ENCODE measurements around the gene CEP83. TPM values are rescaled to one million over a fixed set of nuclear protein-coding genes. Genes with fewer than 3 reads are reported as not detected.

CEP83 gene
- total and polyA plus RNA-seq, 9 of the 15 experiments (the other 6 are each of a cell fraction or from before 2014, with no cell fraction given): 5.3 to 40.5 (median 31.3) TPM

- Histone ChIP-seq H2AFZ (ENCODE audit: low read depth, low read length) (no peak overlapping the region), H4K20me1 (replicated peaks; ENCODE audit: control insufficient read depth, insufficient read depth, low read length) (no peaks in the 10 kb centered on the region), H3K9me1 (ENCODE audit: control insufficient read depth, insufficient read depth, low read length) (no peaks in the 10 kb centered on the region), H3K9me3 (replicated peaks; ENCODE audit: control insufficient read depth, insufficient read depth, low read depth, low read length) (peaks cover 9% of the 10 kb centered on the region), H3K4me3 (no peak overlapping the region), H3K4me2 (ENCODE audit: insufficient read depth, low read length) (no peak overlapping the region), H3K4me1 (replicated peaks in 1 of 2; ENCODE audit: control insufficient read depth in 2 of 2, insufficient read depth in 2 of 2, low read length in 2 of 2) (no peaks in the 10 kb centered on the region), H3K27me3 (ENCODE audit: control insufficient read depth in 2 of 2, insufficient read depth in 2 of 2, low read length in 2 of 2) (no peaks in the 10 kb centered on the region), H3K79me2 (ENCODE audit: control insufficient read depth, insufficient read depth, low read length) (no peaks in the 10 kb centered on the region), H3K27ac (ENCODE audit: extremely low read depth, low read depth, low read length) (no peak overlapping the region), H3K36me3 (ENCODE audit: control insufficient read depth, insufficient read depth, low read length) (peaks cover 20% of the 10 kb centered on the region), H3K9ac (ENCODE audit: insufficient read depth in 1 of 2, low read depth in 2 of 2, low read length in 2 of 2) (no peak overlapping the region)
- TF ChIP-seq NCOA2 (IDR thresholded peaks at IDR 0.05; ENCODE audit: partially characterized antibody in 2 of 2): no peak
- peak; percentile 95 for TF ChIP-seq ZNF324 (CRISPR knock-in tag; IDR thresholded peaks at IDR 0.05)
- ChIA-PET CTCF (ENCODE audit: low intra/inter-chr PET ratio) (no interaction called here), POLR2A (no interaction called here)
- in situ Hi-C loops (cut with MboI) (no loop called here), intact Hi-C loops (cut with micrococcal nuclease) (no loop called here)
- BruUV-seq (replicated peaks): no TSS peak
- FAIRE-seq (no peak), DNase-seq (ENCODE audit: extremely low read depth in 1 of 4, low spot score in 3 of 4) (no peak), ATAC-seq (no peak)
- WGBS (ENCODE audit: insufficient coverage, low coverage, missing lambda C conversion rate): 94% methylated on average over 5 of the region's 5 CpGs
Measured at GRCh38 chr12:94359761-94360160, 99.9 kb downstream of the CEP83 start.

GRCh38 chr12:94353130-94353529 lies 106.5 kb downstream of the CEP83 start:
- 57% methylated on average over 1 of the region's 1 CpG for WGBS (ENCODE audit: insufficient coverage, low coverage, missing lambda C conversion rate)

More at GRCh38 chr12:94353130-94353529, 106.5 kb downstream of the CEP83 start:
- BruUV-seq (replicated peaks): no TSS peak
- no peaks in the 10 kb centered on the region for H4K20me1 ChIP-seq (replicated peaks; ENCODE audit: control insufficient read depth, insufficient read depth, low read length)
- peaks cover 5% of the 10 kb centered on the region; the same call in 1 of the 2 replicates for H3K9me3 ChIP-seq (replicated peaks; ENCODE audit: control insufficient read depth, insufficient read depth, low read depth, low read length)
- H3K4me1 ChIP-seq (replicated peaks in 1 of 2; ENCODE audit: control insufficient read depth in 2 of 2, insufficient read depth in 2 of 2, low read length in 2 of 2): no peaks in the 10 kb centered on the region
- DNase-seq (ENCODE audit: extremely low read depth in 1 of 4, low spot score in 3 of 4): no peak
- no peaks in the 10 kb centered on the region for H3K27me3 ChIP-seq (ENCODE audit: control insufficient read depth in 2 of 2, insufficient read depth in 2 of 2, low read length in 2 of 2)
- peaks cover 9% of the 10 kb centered on the region; the same call in 1 of the 3 replicates for H3K36me3 ChIP-seq (ENCODE audit: control insufficient read depth, insufficient read depth, low read length)
- H2AFZ ChIP-seq (ENCODE audit: low read depth, low read length): no peak overlapping the region
- H3K4me2 ChIP-seq (ENCODE audit: insufficient read depth, low read length): no peak overlapping the region
- H3K79me2 ChIP-seq (ENCODE audit: control insufficient read depth, insufficient read depth, low read length): no peaks in the 10 kb centered on the region
- ATAC-seq: no peak
- TF ChIP-seq ZFP1 (CRISPR knock-in tag; IDR thresholded peaks at IDR 0.05) (peak; percentile 82), FOXP4 (CRISPR knock-in tag; IDR thresholded peaks at IDR 0.05; ENCODE audit: borderline replicate concordance) (no peak), TRIM28 (IDR thresholded peaks at IDR 0.05) (0 out of 2 replicates have a peak, but pooled peaks have one; percentile 36)
- intact Hi-C loops (cut with micrococcal nuclease) (no loop called here), in situ Hi-C loops (cut with MboI) (no loop called here)
- H3K9me1 ChIP-seq (ENCODE audit: control insufficient read depth, insufficient read depth, low read length): no peaks in the 10 kb centered on the region
- no peak overlapping the region for H3K4me3 ChIP-seq
- ChIA-PET CTCF (ENCODE audit: low intra/inter-chr PET ratio) (no interaction called here), POLR2A (no interaction called here)
- H3K9ac ChIP-seq (ENCODE audit: insufficient read depth in 1 of 2, low read depth in 2 of 2, low read length in 2 of 2): no peak overlapping the region
- FAIRE-seq: no peak
- H3K27ac ChIP-seq (ENCODE audit: extremely low read depth, low read depth, low read length): no peak overlapping the region

Measured in K562 (cell line).